Activated naive CD4-positive, alpha-beta T cell treated with anti-CD3 and anti-CD28 coated beads for 36 hours (primary cell): Measurements from ENCODE around the gene SLC6A5. TPM values are rescaled to one million over a fixed set of nuclear protein-coding genes. Genes with fewer than 3 reads are reported as not detected.
"Not testable (repeated sequence)": the region's sequence is repeated elsewhere in the genome, so short reads cannot be mapped to it uniquely, and the experiment has no call there.

Experiments used
- CTCF ChIA-PET: fragments of 350-600 bp; sonication (Branson Sonifier 250); formaldehyde crosslinking; loops from one replicate; lab custom pipeline; 2021; ENCODE audit warnings: antibody characterized with exemption; lab: Charles Lee
- DNase-seq: peaks from one replicate; pipeline ENCODE4 v3.0.0-alpha.2; 2020
- H3K27ac Mint-ChIP-seq: one replicate; pipeline ENCODE4 v1.8.0; 2021; ENCODE audit warnings: mild to moderate bottlenecking, mixed read lengths
- H3K27me3 Mint-ChIP-seq: one replicate; pipeline ENCODE4 v1.8.0; 2021; ENCODE audit warnings: low read depth, mixed read lengths
- H3K36me3 Mint-ChIP-seq: one replicate; pipeline ENCODE4 v1.8.0; 2021; ENCODE audit warnings: low read depth, mixed read lengths
- H3K4me1 Mint-ChIP-seq: one replicate; pipeline ENCODE4 v1.8.0; 2021; ENCODE audit warnings: low read depth, mixed read lengths
- H3K4me3 Mint-ChIP-seq: one replicate; pipeline ENCODE4 v1.8.0; 2021; ENCODE audit warnings: mild to moderate bottlenecking, moderate library complexity, mixed read lengths
- H3K9me3 Mint-ChIP-seq: one replicate; pipeline ENCODE4 v1.8.0; 2021; ENCODE audit warnings: mixed read lengths
- intact Hi-C: fragments of 100-400 bp; cut with micrococcal nuclease; formaldehyde crosslinking; loops from one replicate; pipeline ENCODE4 v1.15.1; 2023
- total RNA-seq, 2 experiments: library from RNA; stranded (reverse); gene quantifications; one replicate each; pipeline ENCODE4 v1.2.3, GENCODE V29; 2021

Gene SLC6A5
- total RNA-seq = not detected

- CTCF ChIA-PET = interaction anchor here (0.8 to 1.2 kb wide), 2 partner anchors 11 to 73 kb away, joined by 3 to 5 read pairs; no protein-coding TSS in a partner anchor
- DNase-seq = peak; percentile 66
- no peak within 1 kb of the TSS for H3K27ac Mint-ChIP-seq
- intact Hi-C loops = loop anchor here (2.0 kb wide), 1 partner anchor 441 kb away; no protein-coding TSS in a partner anchor
- no peak within 1 kb of the TSS for H3K4me3 Mint-ChIP-seq
- H3K9me3 Mint-ChIP-seq = no peaks in the 10 kb centered on the region
- H3K4me1 Mint-ChIP-seq = peaks cover 8% of the 10 kb centered on the region
- H3K36me3 Mint-ChIP-seq = peaks cover 1% of the 10 kb centered on the region
- peaks cover 93% of the 10 kb centered on the region for H3K27me3 Mint-ChIP-seq
These were observed at the start of gene SLC6A5 for GRCh38 chr11:20599221-20600019. Gene SLC6A5, plus strand, starts transcription at chr11:20599608. Its CDS starts 65 bp downstream, at chr11:20599673.

GRCh38 chr11:20551096-20551495 lies 48.3 kb upstream of the SLC6A5 start:
- H3K4me3 Mint-ChIP-seq = no peak overlapping the region
- no peaks in the 10 kb centered on the region for H3K4me1 Mint-ChIP-seq
- CTCF ChIA-PET = no interaction called here
- no peak overlapping the region for H3K27ac Mint-ChIP-seq
- H3K27me3 Mint-ChIP-seq = peaks cover 6% of the 10 kb centered on the region
- peaks cover under 1% of the 10 kb centered on the region for H3K9me3 Mint-ChIP-seq
- DNase-seq = no peak
- intact Hi-C loops = no loop called here
- no peaks in the 10 kb centered on the region for H3K36me3 Mint-ChIP-seq

GRCh38 chr11:20555783-20556182 lies 43.6 kb upstream of the SLC6A5 start:
- DNase-seq = no peak
- no peak overlapping the region for H3K27ac Mint-ChIP-seq
- H3K9me3 Mint-ChIP-seq = peaks cover 5% of the 10 kb centered on the region
- CTCF ChIA-PET = no interaction called here
- intact Hi-C loops = no loop called here
- H3K4me1 Mint-ChIP-seq = no peaks in the 10 kb centered on the region
- no peaks in the 10 kb centered on the region for H3K36me3 Mint-ChIP-seq
- H3K4me3 Mint-ChIP-seq = no peak overlapping the region
- H3K27me3 Mint-ChIP-seq = peaks cover 12% of the 10 kb centered on the region

- DNase-seq, H3K4me1 Mint-ChIP-seq, H3K27ac Mint-ChIP-seq, H3K36me3 Mint-ChIP-seq, H3K4me3 Mint-ChIP-seq, intact Hi-C loops, CTCF ChIA-PET, H3K9me3 Mint-ChIP-seq: not testable (repeated sequence)
- peaks cover 10% of the 10 kb centered on the region for H3K27me3 Mint-ChIP-seq
These were observed 43.0 kb upstream of the SLC6A5 start for GRCh38 chr11:20556396-20556795.

GRCh38 chr11:20558741-20559140 lies 40.7 kb upstream of the SLC6A5 start:
- Mint-ChIP-seq H3K27me3 (peaks cover 9% of the 10 kb centered on the region), H3K4me3 (no peak overlapping the region), H3K36me3 (no peaks in the 10 kb centered on the region), H3K9me3 (peaks cover 5% of the 10 kb centered on the region), H3K27ac (no peak overlapping the region), H3K4me1 (no peaks in the 10 kb centered on the region)
- intact Hi-C loops = no loop called here
- CTCF ChIA-PET = no interaction called here
- DNase-seq = no peak

- H3K36me3 Mint-ChIP-seq = no peaks in the 10 kb centered on the region
- peaks cover 5% of the 10 kb centered on the region for H3K9me3 Mint-ChIP-seq
- peaks cover 12% of the 10 kb centered on the region for H3K27me3 Mint-ChIP-seq
- no peak overlapping the region for H3K27ac Mint-ChIP-seq
- intact Hi-C loops = no loop called here
- CTCF ChIA-PET = no interaction called here
- no peak overlapping the region for H3K4me3 Mint-ChIP-seq
- DNase-seq = no peak
- no peaks in the 10 kb centered on the region for H3K4me1 Mint-ChIP-seq
These were observed 39.7 kb upstream of the SLC6A5 start for GRCh38 chr11:20559523-20560300.

- Mint-ChIP-seq H3K27me3 (peaks cover 12% of the 10 kb centered on the region), H3K9me3 (no peaks in the 10 kb centered on the region), H3K4me1 (no peaks in the 10 kb centered on the region), H3K4me3 (no peak overlapping the region), H3K36me3 (no peaks in the 10 kb centered on the region), H3K27ac (no peak overlapping the region)
- intact Hi-C loops = no loop called here
- CTCF ChIA-PET = interaction anchor here (1.1 kb wide), 1 partner anchor 48 kb away, joined by 3 read pairs; no protein-coding TSS in a partner anchor
- no peak for DNase-seq
These were observed 37.5 kb upstream of the SLC6A5 start for GRCh38 chr11:20561915-20562314.

- intact Hi-C loops = no loop called here
- H3K36me3 Mint-ChIP-seq = no peaks in the 10 kb centered on the region
- CTCF ChIA-PET = interaction anchor here (1.0 kb wide), 1 partner anchor 16 kb away, joined by 3 read pairs; no protein-coding TSS in a partner anchor
- no peak overlapping the region for H3K4me3 Mint-ChIP-seq
- no peaks in the 10 kb centered on the region for H3K9me3 Mint-ChIP-seq
- no peak for DNase-seq
- no peak overlapping the region for H3K27ac Mint-ChIP-seq
- no peaks in the 10 kb centered on the region for H3K4me1 Mint-ChIP-seq
- peaks cover 8% of the 10 kb centered on the region for H3K27me3 Mint-ChIP-seq
These were observed 35.5 kb upstream of the SLC6A5 start for GRCh38 chr11:20563866-20564265.

- CTCF ChIA-PET = no interaction called here
- no peak overlapping the region for H3K4me3 Mint-ChIP-seq
- H3K9me3 Mint-ChIP-seq = no peaks in the 10 kb centered on the region
- intact Hi-C loops = no loop called here
- H3K36me3 Mint-ChIP-seq = no peaks in the 10 kb centered on the region
- DNase-seq = no peak
- H3K27me3 Mint-ChIP-seq = peaks cover 8% of the 10 kb centered on the region
- H3K27ac Mint-ChIP-seq = no peak overlapping the region
- no peaks in the 10 kb centered on the region for H3K4me1 Mint-ChIP-seq
These were observed 34.4 kb upstream of the SLC6A5 start for GRCh38 chr11:20564846-20565635.

GRCh38 chr11:20566115-20566514 lies 33.3 kb upstream of the SLC6A5 start:
- intact Hi-C loops, H3K4me3 Mint-ChIP-seq, H3K27ac Mint-ChIP-seq, H3K4me1 Mint-ChIP-seq, DNase-seq, H3K9me3 Mint-ChIP-seq, H3K27me3 Mint-ChIP-seq, CTCF ChIA-PET, H3K36me3 Mint-ChIP-seq: not testable (repeated sequence)

GRCh38 chr11:20566591-20567434 lies 32.6 kb upstream of the SLC6A5 start:
- peaks cover 8% of the 10 kb centered on the region for H3K27me3 Mint-ChIP-seq
- CTCF ChIA-PET = no interaction called here
- H3K36me3 Mint-ChIP-seq = no peaks in the 10 kb centered on the region
- no peak for DNase-seq
- H3K4me3 Mint-ChIP-seq = no peak overlapping the region
- no peak overlapping the region for H3K27ac Mint-ChIP-seq
- H3K9me3 Mint-ChIP-seq = no peaks in the 10 kb centered on the region
- intact Hi-C loops = no loop called here
- no peaks in the 10 kb centered on the region for H3K4me1 Mint-ChIP-seq
